AG10803 (cell line): ENCODE measurements around the gene USP44.
"Not testable (repeated sequence)": the region's sequence is repeated elsewhere in the genome, so short reads cannot be mapped to it uniquely, and the experiment has no call there.

Experiments
- DNase-seq: peaks from one replicate; pipeline ENCODE4 v3.0.0; 2010; ENCODE audit warnings: low read depth
- H3K4me3 ChIP-seq: 2 replicates; pipeline ENCODE4 v1.5.1; 2011; ENCODE audit warnings: mild to moderate bottlenecking, low read length, control low read depth
- CTCF ChIP-seq: conservative IDR thresholded peaks from 2 replicates; pipeline ENCODE4 v1.5.1; 2011; ENCODE audit warnings: mild to moderate bottlenecking, low read length, control low read depth, inconsistent platforms

The USP44 gene

DNA sequence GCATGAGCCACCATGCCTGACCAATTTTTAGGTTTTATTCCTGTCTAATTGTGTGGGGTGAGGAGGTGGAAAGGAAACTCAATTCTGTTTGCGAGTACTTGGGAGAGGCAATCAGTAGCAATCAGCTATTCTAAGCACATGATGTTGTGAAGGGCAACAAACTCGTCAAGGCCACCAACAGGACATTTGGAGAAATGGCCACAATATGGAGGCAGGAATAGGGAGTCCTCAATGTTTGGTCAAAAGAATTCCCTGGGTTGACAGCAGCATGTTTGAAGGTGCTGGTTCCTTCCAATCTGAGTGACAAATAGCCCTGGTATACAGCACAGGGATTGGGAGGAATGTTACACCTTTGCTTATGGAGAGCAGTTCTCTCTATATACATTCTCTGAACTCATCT lies 32.7 kb upstream of the USP44 start:
- TF ChIP-seq CTCF = no peak
- no peak for DNase-seq
- no peak overlapping the region for H3K4me3 ChIP-seq

DNA sequence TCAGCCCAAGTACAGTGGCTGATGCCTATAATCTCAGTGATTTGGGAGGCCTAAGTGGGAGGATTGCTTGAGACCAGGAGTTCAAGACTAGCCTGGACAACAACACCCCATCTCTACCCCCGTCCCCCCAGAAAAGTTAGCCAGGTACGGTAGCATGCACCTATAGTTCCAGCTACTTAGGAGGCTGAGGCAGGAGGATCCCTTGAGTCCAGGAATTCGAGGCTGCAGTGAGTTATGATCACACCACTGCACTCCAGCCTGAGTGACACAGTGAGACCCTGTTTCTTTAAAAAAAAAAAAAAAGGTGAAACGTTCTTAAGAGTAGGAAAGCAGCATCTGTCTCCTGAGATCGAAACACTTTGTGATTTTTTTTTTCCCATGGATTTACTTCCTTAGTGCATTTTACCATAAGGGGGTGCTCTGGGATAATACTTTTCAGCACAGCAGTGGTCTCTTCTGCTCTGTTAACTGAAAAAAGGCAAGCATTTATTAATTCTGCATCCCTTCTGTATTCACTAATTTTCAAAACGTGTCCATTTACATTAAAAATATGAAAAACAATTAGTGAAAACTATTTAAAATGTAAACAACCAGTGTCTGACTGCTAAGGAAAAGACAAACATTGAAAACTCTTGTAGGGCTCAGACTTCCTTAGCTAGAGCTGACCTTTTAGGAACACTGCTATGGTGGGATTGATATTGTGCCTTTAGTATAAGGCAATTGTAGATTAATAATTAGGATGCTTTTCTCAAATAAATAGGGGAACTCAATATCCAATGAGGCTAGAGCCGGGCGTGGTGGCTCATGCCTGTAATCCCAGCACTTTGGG lies 31.2 kb upstream of the USP44 start:
- DNase-seq = peak; percentile 52
- no peak overlapping the region for H3K4me3 ChIP-seq
- TF ChIP-seq CTCF = peak; percentile 64

- TF ChIP-seq CTCF = no peak
- no peak for DNase-seq
- H3K4me3 ChIP-seq = no peak overlapping the region
Observed at GRCh38 chr12:95577820-95578219, 26.5 kb upstream of the USP44 start.

- peak; percentile 84 for TF ChIP-seq CTCF
- DNase-seq = peak; percentile 54
Observed at GRCh38 chr12:95574799-95575452, 23.6 kb upstream of the USP44 start.

DNA sequence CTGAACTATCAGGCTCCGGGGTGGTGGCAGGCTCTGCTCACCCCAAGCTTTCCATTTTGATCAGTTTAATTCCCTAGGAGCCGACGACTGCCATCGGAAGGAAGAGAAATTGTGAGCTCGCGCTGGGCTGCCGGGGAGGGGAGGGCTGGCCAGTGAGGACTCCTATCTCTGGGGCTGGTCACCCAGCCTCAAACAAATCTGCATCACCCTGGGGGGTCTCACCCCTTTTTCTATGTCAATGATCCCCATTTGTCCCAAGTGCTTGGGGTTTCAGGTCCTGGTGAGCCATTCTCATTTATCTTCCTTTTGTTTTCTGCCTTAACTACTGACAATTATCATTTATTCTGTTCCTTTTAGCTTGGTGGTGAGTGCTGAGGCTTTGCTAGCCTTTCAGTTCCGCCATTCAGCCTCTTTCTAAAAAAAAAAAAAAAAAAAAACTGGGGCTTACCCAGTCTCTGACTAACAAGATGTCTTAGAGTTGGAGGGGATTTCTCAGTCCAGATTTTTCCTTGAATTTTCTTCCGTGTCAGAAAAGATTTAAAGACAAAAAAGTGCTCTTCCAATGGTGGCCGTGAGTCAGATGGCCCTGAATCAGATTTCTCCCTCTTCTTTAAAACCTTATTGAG lies 22.8 kb upstream of the USP44 start:
- no peak overlapping the region for H3K4me3 ChIP-seq
- TF ChIP-seq CTCF = no peak
- no peak for DNase-seq

More at GRCh38 chr12:95574799-95575452, 23.6 kb upstream of the USP44 start:
- H3K4me3 ChIP-seq = no peak overlapping the region

- no peak overlapping the region for H3K4me3 ChIP-seq
- no peak for DNase-seq
- no peak for TF ChIP-seq CTCF
Observed at GRCh38 chr12:95571369-95571768, 20.1 kb upstream of the USP44 start.

DNA sequence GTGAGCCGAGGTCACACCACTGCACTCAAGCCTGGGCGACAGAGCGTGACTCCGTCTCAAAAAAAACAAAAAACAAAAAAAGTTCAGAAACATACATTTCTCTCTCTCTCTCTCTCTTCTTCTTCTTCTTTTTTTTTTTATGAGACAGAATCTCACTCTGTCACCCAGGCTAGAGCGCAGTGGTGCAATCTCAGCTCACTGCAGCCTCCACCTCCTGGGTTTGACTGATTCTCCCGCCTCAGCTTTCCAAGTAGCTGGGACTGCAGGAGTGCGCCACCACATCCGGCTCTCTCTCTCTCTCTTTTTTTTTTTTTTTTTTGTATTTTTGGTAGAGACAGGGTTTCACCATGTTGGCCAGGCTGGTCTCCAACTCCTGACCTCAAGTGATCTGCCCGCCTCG lies 16.8 kb upstream of the USP44 start:
- not testable (repeated sequence) for H3K4me3 ChIP-seq, DNase-seq
